HG03196 (cell line): ENCODE data around the gene LGALS3BP.
A peak's percentile ranks its signal among the peaks of the same experiment; 100 is the strongest.

Experiments
- ATAC-seq: cut with Tn5 transposase; IDR thresholded peaks from one replicate; pipeline ENCODE4 v1.9.1; 2021; ENCODE audit not compliant: unreplicated experiment

The LGALS3BP gene

GRCh38 chr17:79017546-79018369 lies 38.0 kb upstream of the LGALS3BP start:
- no peak for ATAC-seq

DNA sequence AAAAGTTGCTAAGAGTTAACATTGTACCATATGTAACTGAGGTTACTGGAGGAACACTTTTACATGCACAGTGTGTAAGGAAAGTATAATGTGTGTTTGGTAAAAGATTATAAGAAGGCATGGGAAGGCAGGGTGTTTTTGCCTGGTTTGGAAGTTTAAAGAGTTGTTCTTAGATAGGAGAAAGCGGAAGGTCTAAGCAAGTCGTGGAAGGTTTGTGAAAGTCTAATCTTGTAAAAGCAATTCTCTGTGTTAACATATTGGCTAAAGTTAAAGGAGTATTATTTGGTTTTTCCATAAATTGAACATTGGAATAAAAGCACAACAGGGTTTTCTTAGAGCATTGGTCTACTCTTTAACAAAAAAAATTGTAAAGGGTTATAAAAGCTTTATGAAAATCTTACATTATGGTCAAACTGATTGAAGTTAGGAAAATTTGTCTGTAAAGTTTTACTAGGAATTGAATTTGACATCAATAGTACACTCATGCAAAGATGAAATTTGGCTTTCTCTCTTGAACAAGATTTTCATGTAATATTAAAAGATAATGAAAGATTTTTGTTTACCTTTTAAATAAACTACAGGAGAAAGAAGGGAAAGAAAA lies 34.5 kb upstream of the LGALS3BP start:
- ATAC-seq, result no peak

DNA sequence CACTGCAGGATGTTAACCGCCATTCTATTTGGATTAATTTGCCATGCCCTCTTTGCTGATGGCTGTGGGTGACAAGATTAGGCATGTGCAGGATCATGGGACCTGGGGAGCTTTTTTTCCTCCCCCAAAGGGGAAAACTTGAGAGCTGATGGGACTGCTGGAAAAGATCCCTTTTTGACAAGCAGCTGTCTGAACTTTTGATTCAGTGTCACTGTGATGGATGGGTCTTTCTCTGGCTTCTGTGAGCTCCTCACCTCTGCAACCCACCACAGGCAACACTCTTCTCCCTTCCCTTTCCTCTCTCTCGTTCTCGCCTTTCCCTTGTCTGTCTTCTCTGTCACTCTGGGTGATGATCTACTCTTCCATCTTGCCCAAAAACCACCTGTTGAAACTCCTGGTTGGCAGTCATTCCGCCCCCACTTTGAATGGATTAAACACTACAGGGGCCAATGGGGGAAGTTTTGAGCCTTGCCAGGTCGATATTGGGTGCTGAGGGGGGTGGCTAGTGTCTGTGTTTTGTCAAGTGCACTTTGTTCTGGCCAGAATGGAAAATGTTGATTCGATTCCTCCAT lies 32.9 kb upstream of the LGALS3BP start:
- ATAC-seq, result no peak

- ATAC-seq, result no peak
Measured at GRCh38 chr17:79011451-79012147, 31.9 kb upstream of the LGALS3BP start.

DNA sequence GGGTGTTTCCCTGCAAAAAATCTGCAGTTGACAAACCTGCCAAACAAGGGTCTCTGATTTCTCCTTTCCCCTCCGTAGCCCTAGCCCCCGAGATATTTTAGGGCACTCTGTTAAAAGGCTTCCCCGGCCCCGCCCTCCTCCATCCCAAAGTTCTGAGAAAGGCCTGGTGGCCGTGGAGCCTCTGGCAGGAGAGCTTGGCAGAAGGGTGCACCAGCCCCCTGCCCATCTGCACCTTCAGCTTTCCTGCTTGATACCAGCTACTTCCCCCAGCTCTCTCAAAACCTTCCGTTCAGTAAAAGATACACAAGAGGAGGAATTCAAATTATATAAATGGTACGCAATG lies 30.6 kb upstream of the LGALS3BP start:
- ATAC-seq, result no peak

- peak; percentile 87 for ATAC-seq
Measured at GRCh38 chr17:79009397-79010303, 29.9 kb upstream of the LGALS3BP start, which contains the start of gene CANT1. CANT1 (minus strand) TSS chr17:79009764; CDS start chr17:78997622, 12,142 bp downstream.

DNA sequence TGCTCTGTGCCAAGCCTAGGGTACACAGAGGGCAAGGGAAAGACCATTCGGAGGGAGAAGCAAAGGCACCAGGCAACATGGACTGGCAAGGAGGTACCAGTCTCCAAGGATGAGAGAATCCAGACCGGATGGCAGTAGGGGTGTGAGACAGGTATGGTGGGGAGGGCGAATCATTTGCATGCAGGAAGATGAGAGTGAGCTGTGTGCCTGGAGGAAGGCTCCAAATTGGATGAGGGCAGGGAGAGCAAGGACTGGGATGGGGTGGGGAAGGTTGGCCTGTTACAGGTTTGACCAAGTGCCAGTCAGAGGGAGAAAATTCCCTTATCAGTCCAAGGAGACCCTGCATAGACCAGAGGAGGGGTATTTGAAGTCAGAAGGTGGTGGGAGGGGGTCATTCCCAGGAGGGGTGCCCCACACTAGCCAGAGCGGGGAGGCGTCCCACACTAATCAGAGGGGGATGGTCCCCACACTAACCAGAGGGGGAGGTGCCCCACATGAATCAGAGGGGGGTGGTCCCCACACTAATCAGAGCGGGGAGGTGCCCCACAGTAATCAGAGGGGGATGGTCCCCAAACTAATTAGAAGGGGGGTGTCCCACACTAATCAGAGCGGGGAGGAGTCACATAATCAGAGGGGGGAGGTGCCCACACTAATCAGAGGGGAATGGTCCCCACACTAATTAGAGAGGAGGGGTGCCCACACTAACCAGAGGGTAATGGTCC lies 29.1 kb upstream of the LGALS3BP start:
- ATAC-seq, result no peak

- no peak for ATAC-seq
Measured at GRCh38 chr17:79007504-79008381, 28.0 kb upstream of the LGALS3BP start.

GRCh38 chr17:79006794-79007503 lies 27.2 kb upstream of the LGALS3BP start:
- no peak for ATAC-seq

GRCh38 chr17:79006046-79006445 lies 26.3 kb upstream of the LGALS3BP start:
- ATAC-seq, result no peak

DNA sequence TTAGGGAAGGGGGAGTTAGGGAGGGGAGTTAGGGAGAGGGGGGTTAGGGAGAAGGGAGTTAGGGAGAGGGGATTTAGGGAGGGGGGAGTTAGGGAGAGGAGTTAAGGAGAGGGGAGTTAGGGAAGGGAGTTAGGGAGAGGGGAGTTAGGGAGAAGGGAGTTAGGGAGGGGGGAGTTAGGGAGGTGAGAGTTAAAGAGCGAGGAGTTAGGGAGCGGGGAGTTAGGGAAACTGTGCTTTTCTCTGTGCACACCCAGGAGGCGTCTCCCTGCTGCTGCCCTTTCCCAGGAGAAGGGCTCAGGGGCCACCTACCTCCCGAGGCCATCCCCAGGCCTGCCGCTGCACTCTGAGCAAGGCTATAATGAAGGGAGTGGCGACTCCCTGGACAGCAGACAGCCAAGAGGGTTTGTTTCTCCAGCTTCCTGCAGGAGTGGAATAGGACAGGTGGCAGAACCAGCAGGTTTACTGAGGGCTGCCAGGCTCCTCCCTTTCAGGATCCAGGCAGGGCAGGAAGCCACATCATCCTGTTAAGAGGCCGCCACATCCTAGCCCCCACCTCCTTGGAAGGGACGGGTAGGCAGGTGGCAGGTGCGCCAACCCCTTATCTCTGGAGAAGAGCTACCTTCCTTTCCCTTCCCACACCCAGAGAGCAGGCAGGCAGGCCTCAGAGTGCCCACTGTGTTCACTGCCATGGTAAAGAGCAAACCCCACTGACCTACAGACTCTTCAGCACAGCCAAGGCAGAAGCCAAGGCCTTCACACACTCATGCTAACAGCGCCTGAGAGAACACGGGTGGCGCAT lies 25.5 kb upstream of the LGALS3BP start:
- no peak for ATAC-seq

GRCh38 chr17:79003661-79004411 lies 24.1 kb upstream of the LGALS3BP start:
- ATAC-seq, result no peak

DNA sequence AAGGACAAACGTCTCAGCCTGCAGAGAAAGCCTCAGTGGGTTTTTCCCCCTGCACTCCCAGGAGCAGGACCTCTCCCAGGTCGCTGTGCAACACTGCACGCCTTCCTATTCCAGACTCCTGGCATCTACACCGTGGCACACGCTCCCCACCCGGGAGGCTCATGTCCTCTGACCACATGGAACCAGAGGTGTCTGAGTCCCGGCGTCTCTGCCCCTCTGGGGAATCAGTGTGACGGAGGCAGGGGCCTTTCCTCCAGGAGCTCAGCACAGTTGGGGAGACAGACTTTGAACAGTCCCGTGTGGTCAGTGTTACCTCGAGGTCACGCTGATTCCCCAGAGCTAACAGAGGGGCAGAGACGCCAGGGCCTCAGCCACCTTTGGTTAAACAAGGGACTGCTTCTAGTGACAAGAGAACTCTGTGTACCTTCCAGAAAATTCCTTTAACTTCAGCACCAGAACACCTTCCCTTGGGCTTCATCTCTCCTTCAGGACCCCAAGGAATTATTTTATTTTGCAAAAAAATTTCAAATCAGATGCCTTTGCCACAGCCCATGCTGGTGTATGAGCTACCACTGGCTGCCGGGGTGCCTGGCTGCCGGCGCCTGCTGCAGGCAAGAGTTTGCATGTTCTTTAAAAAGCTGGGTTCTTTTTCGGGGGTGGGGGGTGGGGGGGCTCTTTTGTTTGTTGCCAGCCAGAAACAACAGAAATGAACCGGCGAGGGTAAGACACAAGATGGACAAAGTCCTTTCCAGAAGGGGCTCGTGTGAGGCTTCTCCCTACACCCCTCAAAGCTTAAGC lies 23.3 kb upstream of the LGALS3BP start:
- ATAC-seq, result no peak

- ATAC-seq, result no peak
Measured at GRCh38 chr17:79002291-79002690, 22.6 kb upstream of the LGALS3BP start.

DNA sequence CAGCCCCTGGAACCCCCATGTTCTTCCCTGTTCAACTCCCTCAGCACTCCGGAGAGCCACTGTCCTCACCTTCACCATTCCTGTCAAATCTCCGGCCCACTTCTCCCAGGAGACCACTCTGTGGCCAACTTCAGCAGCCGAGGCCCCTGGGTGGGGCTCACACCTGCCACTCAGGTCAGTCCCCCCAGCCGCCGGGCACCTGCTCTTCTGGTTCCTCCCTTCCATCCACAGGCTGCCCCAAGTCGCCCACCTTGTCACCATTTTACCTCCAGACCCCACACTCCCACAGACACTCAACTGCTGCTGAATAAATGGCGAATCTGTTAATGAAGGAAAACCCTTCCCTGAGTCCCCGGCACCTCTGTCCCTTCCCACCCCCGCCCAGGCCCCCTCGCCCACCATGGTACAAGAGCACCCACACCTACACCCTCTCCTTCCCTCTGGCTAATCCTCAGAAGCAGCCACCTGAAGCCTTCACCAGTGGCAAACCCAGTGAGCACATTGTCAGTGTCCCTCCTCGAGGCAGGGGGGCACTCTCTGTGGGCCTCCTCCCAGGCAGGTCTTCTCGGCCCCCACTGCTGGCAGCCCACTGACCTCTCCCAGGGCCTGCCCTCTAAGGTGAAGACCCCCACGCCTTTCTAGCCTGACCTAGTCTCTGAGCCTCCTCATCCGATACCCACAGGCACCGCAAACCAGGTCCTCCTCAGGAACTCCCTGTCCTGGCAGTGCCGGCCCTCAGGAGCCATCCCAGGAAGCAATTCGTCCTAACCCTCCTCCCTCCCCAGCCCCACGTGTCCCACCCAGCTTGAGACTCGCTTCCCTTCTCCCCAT lies 21.7 kb upstream of the LGALS3BP start:
- ATAC-seq, result no peak
